Brain pericyte (primary cell): ENCODE measurements around the gene PADI2.
A peak's percentile ranks its signal among the peaks of the same experiment; 100 is the strongest.

ENCODE experiments used
- DNase-seq: peaks from one replicate; pipeline ENCODE4 v3.0.0-alpha.2; 2012; ENCODE audit warnings: low read depth, low spot score

Gene PADI2

GRCh38 chr1:17055801-17056200, 63.5 kb downstream of the PADI2 start:
- no peak for DNase-seq

- peak; percentile 97 for DNase-seq
Measured at GRCh38 chr1:17053685-17054410, 65.4 kb downstream of the PADI2 start, which contains the start of gene SDHB. TSS of gene SDHB (minus strand) at chr1:17054032. CDS start at chr1:17054019, 13 bp downstream.

GRCh38 chr1:17053086-17053684, 66.1 kb downstream of the PADI2 start:
- DNase-seq = no peak

- DNase-seq = no peak
Measured at GRCh38 chr1:17052641-17053040, 66.6 kb downstream of the PADI2 start.

- no peak for DNase-seq
Measured at GRCh38 chr1:17052038-17052437, 67.2 kb downstream of the PADI2 start.

- DNase-seq = no peak
Measured at GRCh38 chr1:17047924-17048323, 71.3 kb downstream of the PADI2 start.

GRCh38 chr1:17046334-17046657, 73.0 kb downstream of the PADI2 start:
- no peak for DNase-seq

GRCh38 chr1:17045634-17046333, 73.5 kb downstream of the PADI2 start:
- DNase-seq = no peak

GRCh38 chr1:17045150-17045549, 74.1 kb downstream of the PADI2 start:
- DNase-seq = no peak

GRCh38 chr1:17043676-17044075, 75.6 kb downstream of the PADI2 start:
- no peak for DNase-seq

- DNase-seq = no peak
Measured at GRCh38 chr1:17040135-17040534, 79.1 kb downstream of the PADI2 start.

- no peak for DNase-seq
Measured at GRCh38 chr1:17039522-17039921, 79.7 kb downstream of the PADI2 start.

- DNase-seq = no peak
Measured at GRCh38 chr1:17033481-17033880, 85.8 kb downstream of the PADI2 start.

GRCh38 chr1:17032741-17033140, 86.5 kb downstream of the PADI2 start:
- no peak for DNase-seq

- DNase-seq = no peak
Measured at GRCh38 chr1:17031436-17031835, 87.8 kb downstream of the PADI2 start.

GRCh38 chr1:17030206-17030605, 89.0 kb downstream of the PADI2 start:
- no peak for DNase-seq

- no peak for DNase-seq
Measured at GRCh38 chr1:17028662-17029188, 90.5 kb downstream of the PADI2 start.

- DNase-seq = no peak
Measured at GRCh38 chr1:17027900-17028299, 91.4 kb downstream of the PADI2 start.

GRCh38 chr1:17027403-17027802, 91.8 kb downstream of the PADI2 start:
- no peak for DNase-seq

GRCh38 chr1:17024721-17025120, 94.5 kb downstream of the PADI2 start:
- no peak for DNase-seq

- DNase-seq = no peak
Measured at GRCh38 chr1:17023573-17023972, 95.7 kb downstream of the PADI2 start.

- DNase-seq = no peak
Measured at GRCh38 chr1:17023102-17023501, 96.1 kb downstream of the PADI2 start.

- DNase-seq = no peak
Measured at GRCh38 chr1:17021896-17022295, 97.4 kb downstream of the PADI2 start.
